Neutrophil (primary cell): ENCODE measurements around the gene CCR2.

ENCODE experiments used
- H3K27ac ChIP-seq: fragments of 200-600 bp; sonication (generic); 2 replicates; pipeline ENCODE4 v1.5.1; 2016; ENCODE audit warnings: mild to moderate bottlenecking, moderate library complexity
- H3K27me3 ChIP-seq: fragments of 200-600 bp; sonication (generic); 2 replicates; pipeline ENCODE4 v1.6.0; 2016; ENCODE audit warnings: mild to moderate bottlenecking
- H3K36me3 ChIP-seq: fragments of 200-600 bp; sonication (generic); 2 replicates; pipeline ENCODE4 v1.5.1; 2017
- H3K4me1 ChIP-seq, 2 experiments: fragments of 200-600 bp in 1 of 2; sonication (generic) in 1 of 2; 1 replicate in 1 of 2; 2 replicates in 1 of 2; pipeline versions ENCODE4 v1.5.1 to v1.6.1; 2013 to 2016; ENCODE audit warnings: low read depth in 1 of 2, low read length in 1 of 2, mild to moderate bottlenecking in 1 of 2, moderate library complexity in 1 of 2; ENCODE audit not compliant: control insufficient read depth in 1 of 2, insufficient read depth in 1 of 2
- H3K4me3 ChIP-seq, 2 experiments: fragments of 200-600 bp in 1 of 2; sonication (generic) in 1 of 2; 1 replicate in 1 of 2; 2 replicates in 1 of 2; pipeline ENCODE4 v1.5.1; 2013 to 2016; ENCODE audit warnings: low read depth in 1 of 2, low read length in 1 of 2, mild to moderate bottlenecking in 1 of 2, moderate library complexity in 1 of 2
- H3K9me3 ChIP-seq: fragments of 200-600 bp; sonication (generic); 2 replicates; pipeline ENCODE4 v1.5.1; 2016
- CTCF ChIP-seq: fragments of 200-600 bp; sonication (generic); IDR thresholded peaks from 2 replicates; pipeline ENCODE4 v1.5.1; 2016; ENCODE audit warnings: antibody characterized with exemption

CCR2 gene

DNA sequence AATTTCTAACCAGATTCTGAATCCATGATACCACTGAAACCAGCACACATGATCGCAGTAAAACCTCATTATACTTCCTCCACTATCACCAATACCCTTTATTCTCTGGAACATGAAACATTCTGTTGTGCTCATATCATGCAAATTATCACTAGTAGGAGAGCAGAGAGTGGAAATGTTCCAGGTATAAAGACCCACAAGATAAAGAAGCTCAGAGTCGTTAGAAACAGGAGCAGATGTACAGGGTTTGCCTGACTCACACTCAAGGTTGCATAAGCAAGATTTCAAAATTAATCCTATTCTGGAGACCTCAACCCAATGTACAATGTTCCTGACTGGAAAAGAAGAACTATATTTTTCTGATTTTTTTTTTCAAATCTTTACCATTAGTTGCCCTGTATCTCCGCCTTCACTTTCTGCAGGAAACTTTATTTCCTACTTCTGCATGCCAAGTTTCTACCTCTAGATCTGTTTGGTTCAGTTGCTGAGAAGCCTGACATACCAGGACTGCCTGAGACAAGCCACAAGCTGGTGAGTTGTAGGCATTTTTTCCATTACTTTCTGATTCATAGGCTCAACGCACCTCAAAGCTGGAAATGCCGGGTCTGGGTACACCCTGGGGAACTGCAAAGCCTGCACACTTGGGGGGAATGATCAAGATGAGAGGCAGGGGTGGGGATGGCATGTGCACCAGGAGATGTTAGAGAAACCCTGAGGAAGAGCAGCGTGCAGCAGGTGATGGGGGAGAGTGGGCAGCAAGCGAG is at the start of gene CCR2:
CCR2 (plus strand) TSS at position 465 of the 764 bp plus-strand sequence. CDS start 3,417 bp downstream, outside the sequence.
- Histone ChIP-seq H3K27me3 (no peaks in the 10 kb centered on the region), H3K4me3 (no peak within 1 kb of the TSS), H3K4me1 (no peaks in the 10 kb centered on the region), H3K9me3 (no peaks in the 10 kb centered on the region), H3K36me3 (no peaks in the 10 kb centered on the region), H3K27ac (no peak within 1 kb of the TSS)
- no peak for TF ChIP-seq CTCF

- H3K9me3 ChIP-seq, result no peaks in the 10 kb centered on the region
- no peaks in the 10 kb centered on the region for H3K36me3 ChIP-seq
- TF ChIP-seq CTCF, result no peak
- H3K27me3 ChIP-seq, result no peaks in the 10 kb centered on the region
- H3K27ac ChIP-seq, result no peak overlapping the region
- peaks cover 8% of the 10 kb centered on the region in 2 experiments for H3K4me1 ChIP-seq
- H3K4me3 ChIP-seq, result no peak overlapping the region
Measured at GRCh38 chr3:46304739-46305138, 49.2 kb upstream of the CCR2 start.

GRCh38 chr3:46312991-46313390 is 40.9 kb upstream of the CCR2 start:
- Histone ChIP-seq H3K27ac (peak overlapping the region; percentile 21), H3K4me3 (no peak overlapping the region), H3K27me3 (no peaks in the 10 kb centered on the region), H3K36me3 (no peaks in the 10 kb centered on the region), H3K4me1 (peaks cover 5 to 10% of the 10 kb centered on the region in 2 experiments), H3K9me3 (no peaks in the 10 kb centered on the region)
- TF ChIP-seq CTCF, result no peak

- Histone ChIP-seq H3K27me3 (no peaks in the 10 kb centered on the region), H3K4me3 (no peak overlapping the region), H3K27ac (no peak overlapping the region), H3K9me3 (no peaks in the 10 kb centered on the region), H3K4me1 (peaks cover 5 to 10% of the 10 kb centered on the region in 2 experiments), H3K36me3 (no peaks in the 10 kb centered on the region)
- TF ChIP-seq CTCF, result no peak
Measured at GRCh38 chr3:46314517-46314916, 39.4 kb upstream of the CCR2 start.

DNA sequence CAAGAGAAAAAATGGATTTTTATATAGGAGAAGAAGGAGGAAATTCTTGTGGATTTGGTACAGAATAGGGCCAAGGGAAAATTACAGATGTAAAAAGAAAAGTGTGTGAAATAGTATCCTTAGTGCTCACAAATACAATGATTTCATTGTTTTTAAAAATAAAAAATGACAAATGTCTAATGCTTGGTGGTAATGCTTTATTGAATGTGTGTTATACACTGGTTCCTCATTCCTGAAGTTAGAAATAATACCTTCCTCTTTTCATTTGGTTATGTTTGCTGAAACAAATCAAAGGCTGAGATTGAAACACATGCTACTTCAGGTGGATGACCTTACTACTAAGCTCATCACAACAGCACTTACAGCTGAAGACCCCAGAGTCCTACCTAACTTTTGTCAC is 37.7 kb upstream of the CCR2 start:
- H3K4me3 ChIP-seq, result no peak overlapping the region
- no peaks in the 10 kb centered on the region for H3K9me3 ChIP-seq
- no peaks in the 10 kb centered on the region for H3K27me3 ChIP-seq
- peaks cover 5 to 10% of the 10 kb centered on the region in 2 experiments for H3K4me1 ChIP-seq
- TF ChIP-seq CTCF, result no peak
- no peak overlapping the region for H3K27ac ChIP-seq
- H3K36me3 ChIP-seq, result no peaks in the 10 kb centered on the region
